B cell (primary cell): ENCODE data around the gene ARHGAP31. TPM values are rescaled to one million over a fixed set of nuclear protein-coding genes. Genes with fewer than 3 reads are reported as not detected.

ENCODE experiments used
- ATAC-seq: fragments of 200-7000 bp; cut with Tn5 transposase; one replicate; pipeline ENCODE4 v1.10.0; 2021; ENCODE audit warnings: low read depth, mild to moderate bottlenecking, moderate number of reproducible peaks, moderate library complexity
- CTCF ChIA-PET: fragments of 350-600 bp; sonication (Branson Sonifier 250); formaldehyde crosslinking; loops from one replicate; lab custom pipeline; 2021; ENCODE audit warnings: antibody characterized with exemption, inconsistent platforms; lab: Charles Lee
- POLR2A ChIA-PET: fragments of 350-600 bp; sonication (Branson Sonifier 250); formaldehyde crosslinking; loops from one replicate; lab custom pipeline; 2021; ENCODE audit warnings: antibody characterized with exemption; lab: Charles Lee
- DNase-seq: peaks from one replicate; pipeline ENCODE4 v3.0.0; 2013
- H2AFZ ChIP-seq: 2 replicates; pipeline ENCODE4 v1.6.1; 2012; ENCODE audit warnings: mild to moderate bottlenecking, low read depth, low read length; ENCODE audit not compliant: insufficient read depth, poor library complexity, severe bottlenecking
- H3K27ac ChIP-seq, 2 donors: 1 replicate in 1 of 2; 2 replicates in 1 of 2; pipeline ENCODE4 v1.5.1; 2012 to 2013; ENCODE audit warnings: low read length in 2 of 2, mild to moderate bottlenecking in 2 of 2, moderate library complexity in 1 of 2
- H3K27me3 ChIP-seq, 4 experiments: fragments of 200-600 bp in 1 of 4; sonication (generic) in 1 of 4; replicated peaks in 1 of 4; 1 replicate in 2 of 4; 2 replicates in 2 of 4; pipeline versions ENCODE4 v1.6.1 to v1.7.0; 2013 to 2016; ENCODE audit warnings: low read length in 3 of 4, mild to moderate bottlenecking in 2 of 4, mixed read lengths in 1 of 4, moderate library complexity in 1 of 4; ENCODE audit not compliant: insufficient read depth in 4 of 4, control insufficient read depth in 3 of 4; ENCODE audit errors: control extremely low read depth in 1 of 4
- H3K36me3 ChIP-seq, 2 experiments: replicated peaks in 1 of 2; 1 replicate in 1 of 2; 2 replicates in 1 of 2; pipeline versions ENCODE4 v1.6.1 to v1.7.1; 2013; ENCODE audit warnings: low read length in 1 of 2; ENCODE audit not compliant: insufficient read depth in 2 of 2, control insufficient read depth in 1 of 2; ENCODE audit errors: control extremely low read depth in 1 of 2, extremely low read depth in 1 of 2
- H3K4me1 ChIP-seq, 2 donors: fragments of 200-600 bp in 1 of 2; sonication (generic) in 1 of 2; 1 replicate in 1 of 2; 2 replicates in 1 of 2; pipeline versions ENCODE4 v1.5.1 to v1.6.1; 2013 to 2017; ENCODE audit warnings: low read length in 2 of 2; ENCODE audit not compliant: control insufficient read depth in 2 of 2, insufficient read depth in 2 of 2
- H3K4me2 ChIP-seq: replicated peaks from 2 replicates; pipeline ENCODE3; 2012; ENCODE audit warnings: mild to moderate bottlenecking, low read depth, low read length; ENCODE audit not compliant: poor library complexity, severe bottlenecking
- H3K4me3 ChIP-seq, 5 experiments: fragments of 200-600 bp in 1 of 5; sonication (generic) in 1 of 5; 1 replicate in 3 of 5; 2 replicates in 2 of 5; pipeline versions ENCODE4 v1.5.1 to v1.7.0; 2011 to 2016; ENCODE audit warnings: low read length in 4 of 5, mild to moderate bottlenecking in 4 of 5, low read depth in 2 of 5, control low read depth in 1 of 5, moderate library complexity in 1 of 5; ENCODE audit not compliant: insufficient read depth in 1 of 5; ENCODE audit errors: control extremely low read depth in 1 of 5, extremely low read depth in 1 of 5
- H3K79me2 ChIP-seq: fragments of 200-600 bp; sonication (generic); one replicate; pipeline ENCODE4 v1.6.0; 2016; ENCODE audit warnings: low read length; ENCODE audit not compliant: control insufficient read depth, insufficient read depth
- H3K9ac ChIP-seq: fragments of 200-600 bp; sonication (generic); 2 replicates; pipeline ENCODE4 v1.6.1; 2017; ENCODE audit warnings: mild to moderate bottlenecking, low read length, moderate library complexity
- H3K9me3 ChIP-seq, 3 donors: one replicate each; pipeline versions ENCODE4 v1.6.1 to v1.7.1; 2013; ENCODE audit warnings: low read length in 2 of 3; ENCODE audit not compliant: control insufficient read depth in 2 of 3, insufficient read depth in 1 of 3; ENCODE audit errors: control extremely low read depth in 1 of 3
- H4K20me1 ChIP-seq: 2 replicates; pipeline ENCODE4 v1.6.0; 2012; ENCODE audit warnings: mild to moderate bottlenecking, low read length; ENCODE audit not compliant: insufficient read depth, control insufficient read depth, poor library complexity, severe bottlenecking
- H3K27ac Mint-ChIP-seq: one replicate; pipeline ENCODE4 v1.8.0; 2021; ENCODE audit warnings: mixed read lengths
- H3K27me3 Mint-ChIP-seq: one replicate; pipeline ENCODE4 v1.8.0; 2021; ENCODE audit warnings: mixed read lengths
- H3K4me1 Mint-ChIP-seq: one replicate; pipeline ENCODE4 v1.8.0; 2021; ENCODE audit warnings: mixed read lengths
- H3K4me3 Mint-ChIP-seq: one replicate; pipeline ENCODE4 v1.8.0; 2021; ENCODE audit warnings: mixed read lengths
- H3K9me3 Mint-ChIP-seq: one replicate; pipeline ENCODE4 v1.8.0; 2022; ENCODE audit warnings: mixed read lengths; ENCODE audit not compliant: insufficient read depth
- EZH2 ChIP-seq: IDR thresholded peaks from 2 replicates; pipeline ENCODE4 v1.6.1; 2012; ENCODE audit warnings: borderline replicate concordance, low read depth, mild to moderate bottlenecking, moderate library complexity, low read length; ENCODE audit not compliant: insufficient read depth, poor library complexity, severe bottlenecking
- WGBS: methylation state at CpG from one replicate; pipeline ENCODE4 v1.1.5; 2013; ENCODE audit warnings: missing lambda C conversion rate; ENCODE audit not compliant: insufficient coverage; 5-methylcytosine and 5-hydroxymethylcytosine counted together
- intact Hi-C: fragments of 100-400 bp; cut with micrococcal nuclease; formaldehyde crosslinking; loops from one replicate; pipeline ENCODE4 v1.10.0; 2022
- polyA plus RNA-seq: library from polyadenylated mRNA; depleted of rRNA; stranded (reverse); fragments of >200 nt; gene quantifications from 2 replicates; pipeline ENCODE4 v1.2.3, GENCODE V29; 2012
- total RNA-seq, 2 donors: library from RNA; stranded (reverse); fragments of 120-200 nt in 1 of 2; gene quantifications; 1 replicate in 1 of 2; 2 replicates in 1 of 2; pipeline versions ENCODE4 v1.2.3 to v1.2.4, GENCODE V29; 2013 to 2022
- TF ChIP-seq, protein P1 (sequence below): fragments of 200-600 bp; IDR thresholded peaks from one replicate; pipeline ENCODE4 v1.8.0; 2022; ENCODE audit warnings: antibody characterized with exemption, mild to moderate bottlenecking

Gene ARHGAP31
- total and polyA plus RNA-seq, 2 donors (not counting 1 experiment from before 2014, with no cell fraction given) = 3.5 to 7.8 TPM

DNA sequence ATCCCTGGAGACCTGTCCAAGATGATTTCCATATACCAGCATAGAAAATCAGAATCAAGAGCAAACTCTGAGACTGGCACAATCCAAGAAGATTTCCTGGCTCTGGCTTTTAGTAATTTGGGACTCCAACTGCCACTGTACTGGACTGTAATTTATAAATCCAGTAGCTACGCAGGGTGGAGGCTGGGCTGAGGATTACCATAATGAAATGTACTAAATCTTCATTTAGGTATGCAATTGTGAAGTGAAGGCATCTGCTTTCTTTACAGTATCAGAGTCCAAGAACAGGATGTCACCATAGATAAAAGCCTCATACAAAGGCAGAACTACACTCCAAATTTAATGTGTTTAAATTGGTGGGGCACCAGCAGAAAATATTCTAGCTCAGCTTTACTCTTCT lies 122.7 kb downstream of the ARHGAP31 start:
- Histone ChIP-seq H2AFZ (no peak overlapping the region), H3K4me2 (no peak overlapping the region), H3K9me3 (no peaks in the 10 kb centered on the region), H4K20me1 (no peaks in the 10 kb centered on the region), H3K27me3 (no peaks in the 10 kb centered on the region), H3K27ac (no peak overlapping the region), H3K9ac (no peak overlapping the region), H3K79me2 (no peaks in the 10 kb centered on the region), H3K4me3 (no peak overlapping the region), H3K4me1 (no peaks in the 10 kb centered on the region), H3K36me3 (peaks cover 0 to 20% of the 10 kb centered on the region in 2 experiments)
- CTCF ChIA-PET = no interaction called here
- Mint-ChIP-seq H3K27ac (no peak overlapping the region), H3K4me3 (no peak overlapping the region), H3K27me3 (no peaks in the 10 kb centered on the region), H3K9me3 (no peaks in the 10 kb centered on the region), H3K4me1 (no peaks in the 10 kb centered on the region)
- DNase-seq (no peak), ATAC-seq (no peak)
- intact Hi-C loops = no loop called here
- TF ChIP-seq EZH2 = no peak
- TF ChIP-seq, protein P1, sequence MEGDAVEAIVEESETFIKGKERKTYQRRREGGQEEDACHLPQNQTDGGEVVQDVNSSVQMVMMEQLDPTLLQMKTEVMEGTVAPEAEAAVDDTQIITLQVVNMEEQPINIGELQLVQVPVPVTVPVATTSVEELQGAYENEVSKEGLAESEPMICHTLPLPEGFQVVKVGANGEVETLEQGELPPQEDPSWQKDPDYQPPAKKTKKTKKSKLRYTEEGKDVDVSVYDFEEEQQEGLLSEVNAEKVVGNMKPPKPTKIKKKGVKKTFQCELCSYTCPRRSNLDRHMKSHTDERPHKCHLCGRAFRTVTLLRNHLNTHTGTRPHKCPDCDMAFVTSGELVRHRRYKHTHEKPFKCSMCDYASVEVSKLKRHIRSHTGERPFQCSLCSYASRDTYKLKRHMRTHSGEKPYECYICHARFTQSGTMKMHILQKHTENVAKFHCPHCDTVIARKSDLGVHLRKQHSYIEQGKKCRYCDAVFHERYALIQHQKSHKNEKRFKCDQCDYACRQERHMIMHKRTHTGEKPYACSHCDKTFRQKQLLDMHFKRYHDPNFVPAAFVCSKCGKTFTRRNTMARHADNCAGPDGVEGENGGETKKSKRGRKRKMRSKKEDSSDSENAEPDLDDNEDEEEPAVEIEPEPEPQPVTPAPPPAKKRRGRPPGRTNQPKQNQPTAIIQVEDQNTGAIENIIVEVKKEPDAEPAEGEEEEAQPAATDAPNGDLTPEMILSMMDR = no peak
- WGBS = no CpG with 5 or more reads among the region's 1 CpG
- POLR2A ChIA-PET = no interaction called here

DNA sequence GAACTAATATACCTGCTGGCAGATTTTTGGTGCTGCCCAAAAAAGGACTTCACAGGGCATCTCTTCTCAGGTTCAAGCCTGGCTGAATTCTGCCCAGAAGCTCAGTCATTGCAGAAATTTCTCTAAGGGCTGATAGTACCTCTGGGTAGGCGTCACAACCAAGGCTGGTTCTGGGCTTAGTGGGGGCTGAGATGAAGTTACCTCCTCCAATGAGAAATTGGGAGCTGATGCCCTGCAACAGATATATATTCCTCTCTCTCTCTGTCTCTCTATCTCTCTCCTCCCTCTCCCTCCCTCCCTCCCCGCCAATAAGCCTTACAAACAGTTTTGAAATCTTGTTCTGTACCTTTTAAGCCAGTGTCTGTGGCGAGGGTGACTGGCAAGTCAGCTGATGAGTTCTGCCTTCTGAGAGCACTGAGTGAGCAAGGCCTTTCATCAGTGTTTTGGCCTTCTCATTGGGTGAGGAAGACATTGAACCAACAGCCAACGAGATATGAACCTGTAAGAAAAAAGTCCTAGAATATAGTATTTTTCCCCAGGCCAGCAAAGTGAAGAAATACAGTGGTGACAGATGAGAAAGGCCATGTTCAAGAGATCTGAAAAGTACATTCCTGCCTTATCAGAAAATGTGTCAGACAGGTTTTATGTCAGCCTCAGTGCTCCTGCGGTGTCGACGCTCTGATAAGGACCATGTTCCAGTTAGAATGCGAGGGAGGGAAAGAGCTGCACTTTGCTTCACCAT lies 123.8 kb downstream of the ARHGAP31 start:
- Histone ChIP-seq H3K79me2 (no peaks in the 10 kb centered on the region), H3K4me3 (no peak overlapping the region), H3K4me1 (no peaks in the 10 kb centered on the region), H3K36me3 (peaks cover 0 to 20% of the 10 kb centered on the region in 2 experiments), H2AFZ (no peak overlapping the region), H3K4me2 (no peak overlapping the region), H3K9ac (no peak overlapping the region), H3K9me3 (no peaks in the 10 kb centered on the region), H3K27me3 (no peaks in the 10 kb centered on the region), H4K20me1 (no peaks in the 10 kb centered on the region), H3K27ac (no peak overlapping the region)
- H3K27me3 Mint-ChIP-seq = no peaks in the 10 kb centered on the region
- ATAC-seq = no peak
- H3K4me1 Mint-ChIP-seq = no peaks in the 10 kb centered on the region
- CTCF ChIA-PET = no interaction called here
- H3K9me3 Mint-ChIP-seq = no peaks in the 10 kb centered on the region
- TF ChIP-seq EZH2 = no peak
- TF ChIP-seq, protein P1 = no peak
- DNase-seq = no peak
- H3K27ac Mint-ChIP-seq = no peak overlapping the region
- intact Hi-C loops = no loop called here
- WGBS = 100% methylated on average over 5 of the region's 8 CpGs
- POLR2A ChIA-PET = no interaction called here
- no peak overlapping the region for H3K4me3 Mint-ChIP-seq
